ENCODE measurements around the gene CENPQ.
A peak's percentile ranks its signal among the peaks of the same experiment; 100 is the strongest.
"Not testable (repeated sequence)": the region's sequence is repeated elsewhere in the genome, so short reads cannot be mapped to it uniquely, and the experiment has no call there.

Gene CENPQ

GRCh38 chr6:49462927-49463611 lies at the start of gene CENPQ, which contains the start of gene MMUT:
CENPQ (plus strand) TSS chr6:49463370; CDS start chr6:49470177, 6,807 bp downstream.
MMUT (minus strand) TSS chr6:49463253; CDS start chr6:49459466, 3,787 bp downstream.
- peak; percentile 93 for DNase-seq

DNA sequence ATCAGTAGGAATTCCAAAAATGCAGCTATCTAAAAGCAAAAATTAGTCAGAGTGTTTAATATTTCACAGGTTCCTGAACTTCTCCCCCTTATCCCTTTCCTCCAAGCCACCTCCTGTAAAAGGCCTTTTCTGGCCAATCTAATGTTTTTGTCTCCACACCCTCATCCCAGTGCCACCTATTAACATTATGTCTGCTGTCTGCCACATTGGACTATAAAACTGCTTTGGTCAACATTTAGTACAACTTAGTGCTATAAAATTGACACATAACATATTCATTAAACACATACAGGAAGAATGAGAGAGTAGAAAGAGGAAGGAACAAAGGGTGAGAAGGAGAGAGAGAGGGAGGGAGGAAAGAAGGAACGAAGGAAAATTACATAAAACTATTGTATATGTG lies 47.8 kb upstream of the CENPQ start:
- DNase-seq = no peak

DNA sequence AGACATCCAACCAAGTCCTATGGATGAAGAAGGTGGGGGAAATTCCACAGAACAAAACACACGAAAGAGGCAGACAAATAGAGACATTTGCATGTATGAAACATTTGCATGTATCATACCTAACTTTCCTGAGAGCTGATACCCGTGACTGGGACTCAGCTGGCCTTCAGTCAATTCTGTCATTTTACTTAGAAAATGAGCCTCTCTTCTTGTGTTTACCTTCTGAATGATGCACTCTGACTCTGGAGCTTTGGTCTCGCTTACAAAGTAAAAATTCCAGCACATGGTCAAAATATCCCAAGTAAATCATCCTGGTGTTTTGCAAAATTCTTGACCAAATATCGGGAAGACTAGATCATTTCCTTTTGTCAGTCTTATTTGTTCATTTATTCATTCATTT lies 47.0 kb upstream of the CENPQ start:
- no peak for DNase-seq

GRCh38 chr6:49423817-49424216 lies 39.4 kb upstream of the CENPQ start:
- DNase-seq = no peak

GRCh38 chr6:49430187-49430586 lies 33.0 kb upstream of the CENPQ start:
- DNase-seq = no peak

DNA sequence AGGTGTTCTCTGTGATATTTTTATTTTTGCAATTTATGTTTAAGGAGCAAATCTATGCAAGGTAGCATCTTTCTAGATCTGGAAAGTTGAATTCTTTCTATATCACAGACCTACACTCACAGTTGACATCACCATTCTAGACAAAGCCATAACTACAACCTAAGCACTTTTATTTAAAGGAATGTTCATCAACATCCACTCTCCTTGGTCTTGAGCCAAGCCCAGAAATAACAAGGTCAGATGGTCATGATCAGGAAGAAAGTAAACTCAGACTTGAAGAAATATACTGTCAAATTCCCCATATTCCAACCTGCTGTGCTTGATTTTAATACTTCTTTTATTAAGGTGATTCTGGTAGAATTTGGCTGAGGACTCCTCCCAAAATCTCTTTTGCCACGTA lies 32.3 kb upstream of the CENPQ start:
- no peak for DNase-seq

DNA sequence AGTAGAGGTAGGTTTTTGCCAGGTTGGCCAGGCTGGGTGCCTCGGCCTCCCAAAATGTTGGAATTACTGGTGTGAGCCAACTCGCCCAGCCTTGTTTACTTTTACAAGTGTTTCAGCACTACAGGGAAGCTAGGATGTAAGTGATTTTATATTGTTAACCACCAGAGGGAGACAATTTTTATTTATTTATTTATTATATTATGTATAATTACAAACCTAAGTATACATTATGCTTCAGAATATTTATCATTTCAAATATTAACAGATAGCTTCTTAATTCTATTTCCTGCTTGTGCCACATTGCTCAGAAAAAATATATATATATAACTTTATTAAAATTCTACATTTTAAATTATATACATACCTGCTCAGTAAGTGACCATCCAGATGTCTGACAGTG lies 9.9 kb upstream of the CENPQ start:
- DNase-seq = no peak

DNA sequence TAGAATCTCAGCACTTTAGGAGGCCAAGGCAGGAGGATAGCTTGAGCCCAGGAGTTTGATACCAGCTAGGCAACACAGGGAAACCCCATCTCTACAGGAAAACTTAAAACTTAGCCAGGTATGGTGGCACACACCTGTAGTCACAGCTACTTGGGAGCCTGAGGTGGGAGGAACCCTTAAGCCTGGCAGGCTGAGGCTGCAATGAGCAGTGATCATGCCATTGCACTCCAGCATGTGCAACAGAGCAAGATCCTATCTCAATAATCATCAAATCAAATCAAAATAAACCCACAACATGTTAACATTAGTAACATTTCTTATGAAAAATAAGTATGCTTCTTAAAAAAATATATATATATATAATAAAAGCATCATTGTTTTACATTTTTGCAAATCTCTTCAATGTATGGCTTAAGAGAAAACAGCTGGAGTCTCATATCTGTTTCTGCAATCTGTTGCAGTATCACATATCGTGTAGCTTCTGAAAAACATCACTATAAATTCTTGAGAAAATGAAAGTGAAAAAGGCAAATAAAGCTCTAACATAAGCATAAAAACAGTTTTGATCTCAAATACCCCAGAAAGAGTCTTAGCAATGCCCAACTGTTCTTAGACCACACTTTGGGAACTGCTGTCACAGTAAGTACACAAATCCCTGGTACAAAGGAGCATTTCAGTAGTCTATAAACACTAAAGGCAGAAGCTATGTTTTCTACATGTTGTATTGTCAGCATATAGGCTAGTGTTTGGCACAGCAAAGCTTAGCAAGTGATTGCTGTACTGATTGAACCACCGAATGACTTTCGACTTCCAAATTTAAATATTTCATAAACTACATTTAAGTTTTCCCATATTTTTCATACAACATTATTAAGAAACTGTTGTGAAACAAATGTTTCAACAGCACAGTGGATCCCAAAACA lies 8.1 kb upstream of the CENPQ start:
- DNase-seq = no peak

DNA sequence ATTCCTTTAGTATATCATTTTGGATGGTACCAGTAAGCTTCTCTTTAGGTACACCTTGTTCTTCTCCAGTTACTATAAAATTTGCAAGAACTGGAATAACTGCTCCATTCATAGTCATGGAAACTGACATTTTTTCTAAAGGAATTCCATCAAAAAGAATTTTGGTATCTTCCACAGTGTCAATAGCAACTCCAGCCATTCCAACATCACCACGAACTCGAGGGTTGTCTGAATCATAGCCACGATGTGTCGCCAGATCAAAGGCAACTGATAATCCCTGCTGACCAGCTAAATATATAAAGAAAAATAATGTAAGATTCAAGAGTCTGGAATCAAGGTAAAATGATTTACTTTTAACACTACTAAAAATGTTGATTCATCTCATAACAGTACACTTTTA lies 5.4 kb upstream of the CENPQ start:
- DNase-seq = no peak

- DNase-seq = no peak
These were observed 1.1 kb upstream of the CENPQ start for GRCh38 chr6:49462071-49462470.

GRCh38 chr6:49462599-49462926 lies 607 bp upstream of the CENPQ start:
- no peak for DNase-seq

- peak; percentile 1 for DNase-seq
These were observed 420 bp downstream of the CENPQ start for GRCh38 chr6:49463612-49463967.

- no peak for DNase-seq
These were observed 1.5 kb downstream of the CENPQ start for GRCh38 chr6:49464691-49465090.

- no peak for DNase-seq
These were observed 4.9 kb downstream of the CENPQ start for GRCh38 chr6:49468042-49468441.

DNA sequence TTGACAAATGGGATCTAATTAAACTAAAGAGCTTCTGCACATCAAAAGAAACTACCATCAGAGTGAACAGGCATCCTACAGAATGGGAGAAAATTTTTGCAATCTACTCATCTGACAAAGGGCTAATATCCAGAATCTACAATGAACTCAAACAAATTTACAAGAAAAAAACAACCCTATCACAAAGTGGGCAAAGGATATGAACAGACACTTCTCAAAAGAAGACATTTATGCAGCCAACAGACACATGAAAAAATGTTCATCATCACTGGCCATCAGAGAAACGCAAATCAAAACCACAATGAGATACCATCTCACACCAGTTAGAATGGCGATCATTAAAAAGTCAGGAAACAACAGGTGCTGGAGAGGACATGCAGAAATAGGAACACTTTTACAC lies 13.4 kb downstream of the CENPQ start:
- not testable (repeated sequence) for DNase-seq

DNA sequence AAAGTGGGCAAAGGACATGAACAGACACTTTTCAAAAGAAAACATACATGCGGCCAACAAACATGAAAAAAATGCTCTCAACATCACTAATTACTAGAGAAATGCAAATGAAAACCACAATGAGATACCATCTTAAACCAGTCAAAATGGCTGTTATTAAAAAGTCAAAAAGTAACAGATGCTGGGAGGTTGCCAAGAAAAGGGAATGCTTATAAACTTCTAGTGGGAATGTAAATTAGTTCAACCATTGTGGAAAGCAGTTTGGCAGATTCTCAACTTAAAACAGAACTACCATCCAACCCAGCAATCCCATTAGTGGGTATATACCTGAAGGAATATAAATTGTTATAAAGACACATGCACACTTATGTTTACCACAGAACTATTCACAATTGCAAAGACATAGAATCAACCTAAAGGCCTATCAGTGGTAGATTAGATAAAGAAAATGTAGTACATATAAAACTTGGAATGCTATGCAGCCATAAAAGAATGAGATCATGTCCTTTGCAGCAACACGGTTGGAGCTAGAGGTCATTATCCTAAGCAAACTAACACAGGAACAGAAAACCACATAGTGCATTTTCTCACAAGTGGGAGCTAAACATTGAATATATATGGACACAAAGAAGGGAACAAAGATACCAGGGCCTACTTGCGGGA lies 16.3 kb downstream of the CENPQ start:
- no peak for DNase-seq

DNA sequence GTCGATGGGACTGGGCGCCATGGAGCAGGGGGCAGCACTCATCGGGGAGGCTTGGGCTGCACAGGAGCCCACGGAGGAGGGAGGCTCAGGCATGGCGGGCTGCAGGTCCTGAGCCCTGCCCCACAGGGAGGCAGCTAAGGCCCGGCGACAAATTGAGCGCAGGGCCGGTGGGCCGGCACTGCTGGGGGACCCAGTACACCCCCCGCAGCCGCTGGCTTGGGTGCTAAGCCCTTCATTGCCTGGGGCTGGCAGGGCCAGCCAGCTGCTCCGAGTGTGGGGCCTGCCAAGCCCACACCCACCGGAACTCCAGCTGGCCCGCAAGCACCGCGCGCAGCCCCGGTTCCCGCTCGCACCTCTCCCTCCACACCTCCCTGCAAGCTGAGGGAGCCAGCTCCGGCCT lies 18.7 kb downstream of the CENPQ start:
- not testable (repeated sequence) for DNase-seq

DNA sequence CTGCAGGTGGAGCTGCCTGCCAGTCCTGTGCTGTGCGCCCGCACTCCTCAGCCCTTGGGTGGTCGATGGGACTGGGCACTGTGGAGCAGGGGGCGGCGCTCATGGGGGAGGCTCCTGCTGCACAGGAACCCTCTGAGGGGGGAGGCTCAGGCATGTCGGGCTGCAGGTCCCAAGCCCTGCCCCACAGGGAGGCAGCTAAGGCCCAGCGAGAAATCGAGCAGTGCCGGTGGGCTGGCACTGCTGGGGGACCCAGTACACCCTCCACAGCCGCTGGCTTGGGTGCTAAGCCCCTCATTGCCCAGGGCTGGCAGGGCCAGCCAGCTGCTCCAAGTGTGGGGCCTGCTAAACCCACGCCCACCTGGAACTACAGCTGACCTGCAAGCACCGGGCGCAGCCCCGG lies 20.2 kb downstream of the CENPQ start:
- not testable (repeated sequence) for DNase-seq

GRCh38 chr6:49490633-49491032 lies 27.5 kb downstream of the CENPQ start:
- no peak for DNase-seq

- DNase-seq = peak; percentile 7
These were observed 34.1 kb downstream of the CENPQ start for GRCh38 chr6:49497304-49497703.

DNA sequence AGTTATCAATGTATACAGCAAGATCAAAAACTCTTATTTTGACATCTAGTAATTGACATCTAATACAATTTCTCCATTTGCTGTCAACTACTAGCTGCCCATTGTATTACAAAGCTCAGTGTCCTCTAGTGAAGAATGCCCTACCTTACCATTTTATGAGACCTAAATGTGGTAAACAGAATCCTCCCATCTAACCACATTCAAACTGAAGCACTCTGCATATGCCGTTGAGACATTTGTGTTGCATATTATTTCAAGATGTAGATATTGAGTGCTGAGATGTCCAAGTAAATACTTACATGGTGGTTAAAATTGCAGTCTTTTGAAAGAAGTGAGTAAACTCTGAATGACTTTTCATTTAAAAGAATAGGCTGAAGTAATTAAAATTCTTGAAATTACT lies 36.0 kb downstream of the CENPQ start:
- DNase-seq = no peak

DNA sequence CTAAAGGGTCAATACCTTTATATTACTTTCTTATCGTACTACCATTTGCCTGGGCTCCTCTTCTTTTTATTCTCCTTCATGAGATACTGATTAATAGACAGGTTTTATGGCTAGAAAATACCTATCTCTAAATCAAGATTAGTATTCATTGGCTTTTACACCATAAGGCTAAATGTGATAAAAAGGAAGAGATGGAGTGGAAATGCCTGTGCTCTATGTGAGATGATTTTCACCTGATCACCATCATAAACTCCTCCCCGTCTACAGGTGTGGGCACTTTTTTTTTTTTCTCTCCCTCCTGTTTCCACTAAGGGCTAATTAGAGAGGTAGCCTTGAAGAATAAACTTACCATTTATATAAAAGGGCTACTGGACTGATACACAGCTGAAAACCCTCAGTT lies 36.5 kb downstream of the CENPQ start, which contains the start of gene GLYATL3:
Gene GLYATL3, plus strand, starts transcription at position 301 of the 400 bp plus-strand sequence. CDS start 12,068 bp downstream, outside the sequence.
- DNase-seq = no peak

DNA sequence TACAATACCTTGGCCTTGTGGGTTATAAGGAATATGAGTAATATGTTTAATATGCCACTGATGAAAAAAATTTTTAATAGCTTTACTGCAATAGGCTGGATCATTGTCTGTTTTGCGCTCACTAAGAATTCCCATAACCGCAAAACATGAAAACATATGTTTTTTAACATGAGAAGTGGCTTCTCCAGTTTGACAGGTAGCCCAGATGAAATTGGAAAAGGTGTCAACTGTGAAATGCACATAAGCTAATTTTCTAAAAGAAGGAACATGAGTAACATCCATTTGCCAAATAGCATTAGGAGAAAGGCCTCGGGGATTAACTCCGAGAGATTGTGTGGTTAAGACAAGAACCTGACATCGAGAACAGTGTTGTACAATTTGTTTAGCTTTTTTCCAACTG lies 41.5 kb downstream of the CENPQ start:
- DNase-seq = no peak
